Activated naive CD4-positive, alpha-beta T cell treated with Interleukin-2 at 50 U/mL for 16 hours (primary cell): ENCODE measurements around the gene AK4.
"Not testable (repeated sequence)": the region's sequence is repeated elsewhere in the genome, so short reads cannot be mapped to it uniquely, and the experiment has no call there.

Experiments used
- DNase-seq: peaks from one replicate; pipeline ENCODE4 v3.0.0-alpha.2; 2020

AK4 gene

GRCh38 chr1:65148178-65148547, at the start of gene AK4:
AK4 (plus strand) TSS chr1:65148203; CDS start chr1:65148408, 205 bp downstream.
- DNase-seq, result not testable (repeated sequence)

- no peak for DNase-seq
Measured at GRCh38 chr1:65103807-65104206, 44.2 kb upstream of the AK4 start.

GRCh38 chr1:65104854-65105534, 43.0 kb upstream of the AK4 start:
- no peak for DNase-seq

- DNase-seq, result no peak
Measured at GRCh38 chr1:65105596-65105995, 42.4 kb upstream of the AK4 start.

GRCh38 chr1:65108025-65108642, 39.9 kb upstream of the AK4 start:
- DNase-seq, result no peak

- no peak for DNase-seq
Measured at GRCh38 chr1:65109487-65109886, 38.5 kb upstream of the AK4 start.

- no peak for DNase-seq
Measured at GRCh38 chr1:65112811-65113210, 35.2 kb upstream of the AK4 start.

- DNase-seq, result no peak
Measured at GRCh38 chr1:65113298-65113697, 34.7 kb upstream of the AK4 start.

- DNase-seq, result no peak
Measured at GRCh38 chr1:65114322-65114721, 33.7 kb upstream of the AK4 start.

GRCh38 chr1:65119951-65120350, 28.1 kb upstream of the AK4 start:
- no peak for DNase-seq

GRCh38 chr1:65129104-65129503, 18.9 kb upstream of the AK4 start:
- DNase-seq, result not testable (repeated sequence)

GRCh38 chr1:65138524-65138923, 9.5 kb upstream of the AK4 start:
- no peak for DNase-seq

GRCh38 chr1:65139793-65140192, 8.2 kb upstream of the AK4 start:
- not testable (repeated sequence) for DNase-seq

GRCh38 chr1:65141394-65141793, 6.6 kb upstream of the AK4 start:
- DNase-seq, result no peak

- DNase-seq, result no peak
Measured at GRCh38 chr1:65141918-65142317, 6.1 kb upstream of the AK4 start.

GRCh38 chr1:65143112-65143658, 4.8 kb upstream of the AK4 start:
- DNase-seq, result not testable (repeated sequence)

- no peak for DNase-seq
Measured at GRCh38 chr1:65146908-65147423, 1.0 kb upstream of the AK4 start.

GRCh38 chr1:65147424-65148177, 402 bp upstream of the AK4 start:
- DNase-seq, result peak; percentile 27

GRCh38 chr1:65148548-65149350, 746 bp downstream of the AK4 start:
- DNase-seq, result peak; percentile 36

- no peak for DNase-seq
Measured at GRCh38 chr1:65149351-65150107, 1.5 kb downstream of the AK4 start.

- DNase-seq, result no peak
Measured at GRCh38 chr1:65150108-65150463, 2.1 kb downstream of the AK4 start.
